IPS DF 6.9 (cell line): Measurements from ENCODE around the gene CLDN9.

ENCODE experiments used
- DNase-seq: peaks from one replicate; pipeline ENCODE4 v3.0.0-alpha.2; 2013; ENCODE audit warnings: low read depth, low spot score
- H3K27ac ChIP-seq: one replicate; pipeline ENCODE4 v1.5.1; 2013; ENCODE audit warnings: low read length, control low read depth
- H3K27me3 ChIP-seq: 2 replicates; pipeline ENCODE4 v1.6.1; 2013; ENCODE audit warnings: mild to moderate bottlenecking, low read length; ENCODE audit not compliant: control insufficient read depth, insufficient read depth
- H3K36me3 ChIP-seq: 2 replicates; pipeline ENCODE4 v1.6.1; 2013; ENCODE audit warnings: low read length; ENCODE audit not compliant: control insufficient read depth, insufficient read depth
- H3K4me1 ChIP-seq: 2 replicates; pipeline ENCODE4 v1.6.1; 2013; ENCODE audit warnings: low read length; ENCODE audit not compliant: control insufficient read depth, insufficient read depth
- H3K4me3 ChIP-seq: 2 replicates; pipeline ENCODE4 v1.5.1; 2013; ENCODE audit warnings: mild to moderate bottlenecking, low read length
- H3K9me3 ChIP-seq: 2 replicates; pipeline ENCODE4 v1.6.1; 2013; ENCODE audit warnings: low read length, inconsistent platforms; ENCODE audit not compliant: control insufficient read depth, insufficient read depth
- WGBS: extraction: QIAGEN DNeasy Blood & Tissue Kit; methylation state at CpG from one replicate; pipeline ENCODE4 v1.1.7; 2013; ENCODE audit warnings: mixed read lengths, missing lambda C conversion rate; ENCODE audit not compliant: insufficient read length, insufficient coverage; 5-methylcytosine and 5-hydroxymethylcytosine counted together

CLDN9 gene

GRCh38 chr16:2999929-3000328 lies 12.8 kb upstream of the CLDN9 start:
- no CpG with 5 or more reads among the region's 6 CpGs for WGBS
- DNase-seq, result no peak
- Histone ChIP-seq H3K4me1 (no peaks in the 10 kb centered on the region), H3K4me3 (no peak overlapping the region), H3K27ac (no peak overlapping the region), H3K9me3 (no peaks in the 10 kb centered on the region), H3K36me3 (no peaks in the 10 kb centered on the region), H3K27me3 (no peaks in the 10 kb centered on the region)

- H3K27ac ChIP-seq, result no peak overlapping the region
- H3K4me1 ChIP-seq, result no peaks in the 10 kb centered on the region
- no peak overlapping the region for H3K4me3 ChIP-seq
- no CpG with 5 or more reads among the region's 4 CpGs for WGBS
- no peak for DNase-seq
- no peaks in the 10 kb centered on the region for H3K9me3 ChIP-seq
- H3K36me3 ChIP-seq, result no peaks in the 10 kb centered on the region
- H3K27me3 ChIP-seq, result no peaks in the 10 kb centered on the region
Observed at GRCh38 chr16:3000540-3000939, 12.2 kb upstream of the CLDN9 start.

- Histone ChIP-seq H3K4me1 (0 out of 2 replicates have a peak, but pooled peaks cover 3% of the 10 kb centered on the region), H3K27me3 (no peaks in the 10 kb centered on the region), H3K36me3 (no peaks in the 10 kb centered on the region), H3K4me3 (no peak overlapping the region), H3K27ac (no peak overlapping the region), H3K9me3 (no peaks in the 10 kb centered on the region)
- DNase-seq, result no peak
- no CpG with 5 or more reads among the region's 12 CpGs for WGBS
Observed at GRCh38 chr16:3001316-3001715, 11.4 kb upstream of the CLDN9 start.

- Histone ChIP-seq H3K4me3 (peak overlapping the region; percentile 58; the same call in 1 of the 2 replicates), H3K36me3 (no peaks in the 10 kb centered on the region), H3K9me3 (no peaks in the 10 kb centered on the region), H3K27ac (no peak overlapping the region), H3K27me3 (no peaks in the 10 kb centered on the region), H3K4me1 (peaks cover 15% of the 10 kb centered on the region; the same call in 1 of the 2 replicates)
- DNase-seq, result no peak
- no CpG with 5 or more reads among the region's 58 CpGs for WGBS
Observed at GRCh38 chr16:3003582-3004270, 9.0 kb upstream of the CLDN9 start.

- peaks cover 16% of the 10 kb centered on the region; the same call in 1 of the 2 replicates for H3K4me1 ChIP-seq
- no peak for DNase-seq
- H3K27ac ChIP-seq, result no peak overlapping the region
- no peaks in the 10 kb centered on the region for H3K27me3 ChIP-seq
- H3K9me3 ChIP-seq, result no peaks in the 10 kb centered on the region
- H3K36me3 ChIP-seq, result no peaks in the 10 kb centered on the region
- H3K4me3 ChIP-seq, result peak overlapping the region; percentile 58; the same call in 1 of the 2 replicates
- WGBS, result no CpG with 5 or more reads among the region's 67 CpGs
Observed at GRCh38 chr16:3004319-3004718, 8.4 kb upstream of the CLDN9 start.

GRCh38 chr16:3004781-3005284 lies 7.9 kb upstream of the CLDN9 start:
- H3K4me3 ChIP-seq, result peak overlapping the region; percentile 54; the same call in 1 of the 2 replicates
- no peaks in the 10 kb centered on the region for H3K9me3 ChIP-seq
- no peak for DNase-seq
- H3K27ac ChIP-seq, result no peak overlapping the region
- H3K27me3 ChIP-seq, result no peaks in the 10 kb centered on the region
- no peaks in the 10 kb centered on the region for H3K36me3 ChIP-seq
- peaks cover 16% of the 10 kb centered on the region; the same call in 1 of the 2 replicates for H3K4me1 ChIP-seq
- WGBS, result no CpG with 5 or more reads among the region's 25 CpGs

- Histone ChIP-seq H3K27ac (peak overlapping the region; percentile 34), H3K27me3 (no peaks in the 10 kb centered on the region), H3K9me3 (no peaks in the 10 kb centered on the region), H3K36me3 (no peaks in the 10 kb centered on the region), H3K4me3 (no peak overlapping the region; the same call in 1 of the 2 replicates), H3K4me1 (peaks cover 22% of the 10 kb centered on the region)
- DNase-seq, result no peak
- no CpG with 5 or more reads among the region's 13 CpGs for WGBS
Observed at GRCh38 chr16:3007059-3007956, 5.4 kb upstream of the CLDN9 start.

GRCh38 chr16:3007957-3008689 lies 4.6 kb upstream of the CLDN9 start:
- Histone ChIP-seq H3K36me3 (no peaks in the 10 kb centered on the region), H3K27ac (peak overlapping the region; percentile 35), H3K27me3 (no peaks in the 10 kb centered on the region), H3K9me3 (no peaks in the 10 kb centered on the region), H3K4me3 (peak overlapping the region; percentile 5; the same call in 1 of the 2 replicates), H3K4me1 (peaks cover 25% of the 10 kb centered on the region)
- peak; percentile 97 for DNase-seq
- WGBS, result no CpG with 5 or more reads among the region's 17 CpGs

GRCh38 chr16:3008690-3009037 lies 4.1 kb upstream of the CLDN9 start:
- H3K4me3 ChIP-seq, result no peak overlapping the region; the same call in 1 of the 2 replicates
- H3K36me3 ChIP-seq, result no peaks in the 10 kb centered on the region
- no peaks in the 10 kb centered on the region for H3K9me3 ChIP-seq
- H3K27me3 ChIP-seq, result no peaks in the 10 kb centered on the region
- WGBS, result no CpG with 5 or more reads among the region's 4 CpGs
- H3K4me1 ChIP-seq, result peaks cover 31% of the 10 kb centered on the region
- H3K27ac ChIP-seq, result peak overlapping the region; percentile 35
- no peak for DNase-seq
